T-helper 9 cell (primary cell): Measurements from ENCODE around the gene CAMP.

Experiments
- DNase-seq: peaks from one replicate; pipeline ENCODE4 v3.0.0-alpha.2; 2020

Gene CAMP

GRCh38 chr3:48215019-48215418 is 8.3 kb upstream of the CAMP start:
- DNase-seq: no peak

- no peak for DNase-seq
These were observed 7.8 kb upstream of the CAMP start for GRCh38 chr3:48215466-48215865.

- DNase-seq: no peak
These were observed 7.4 kb upstream of the CAMP start for GRCh38 chr3:48215876-48216275.

- DNase-seq: no peak
These were observed 5.8 kb upstream of the CAMP start for GRCh38 chr3:48217449-48217848.

- no peak for DNase-seq
These were observed 4.8 kb upstream of the CAMP start for GRCh38 chr3:48218537-48218936.

- DNase-seq: no peak
These were observed 3.8 kb upstream of the CAMP start for GRCh38 chr3:48219543-48219942.

GRCh38 chr3:48220746-48221145 is 2.5 kb upstream of the CAMP start:
- DNase-seq: no peak

- no peak for DNase-seq
These were observed 2.3 kb downstream of the CAMP start for GRCh38 chr3:48225587-48225986.

- DNase-seq: no peak
These were observed 3.6 kb downstream of the CAMP start for GRCh38 chr3:48226939-48227338.

GRCh38 chr3:48232232-48232631 is 8.9 kb downstream of the CAMP start:
- DNase-seq: no peak

GRCh38 chr3:48232734-48233133 is 9.4 kb downstream of the CAMP start:
- no peak for DNase-seq

- no peak for DNase-seq
These were observed 10.2 kb downstream of the CAMP start for GRCh38 chr3:48233542-48233941.

GRCh38 chr3:48236531-48236930 is 13.2 kb downstream of the CAMP start:
- no peak for DNase-seq

GRCh38 chr3:48238531-48239085 is 15.3 kb downstream of the CAMP start:
- no peak for DNase-seq

GRCh38 chr3:48240000-48240963 is 17.0 kb downstream of the CAMP start:
- DNase-seq: no peak

GRCh38 chr3:48241796-48242455 is 18.6 kb downstream of the CAMP start:
- DNase-seq: no peak

GRCh38 chr3:48243886-48244285 is 20.6 kb downstream of the CAMP start:
- DNase-seq: no peak

- no peak for DNase-seq
These were observed 21.2 kb downstream of the CAMP start for GRCh38 chr3:48244461-48244860.

GRCh38 chr3:48245136-48245535 is 21.8 kb downstream of the CAMP start:
- no peak for DNase-seq

- no peak for DNase-seq
These were observed 24.1 kb downstream of the CAMP start for GRCh38 chr3:48247401-48247811.

- DNase-seq: no peak
These were observed 25.0 kb downstream of the CAMP start for GRCh38 chr3:48248095-48248850.

GRCh38 chr3:48256557-48256956 is 33.3 kb downstream of the CAMP start:
- no peak for DNase-seq

GRCh38 chr3:48258530-48258929 is 35.2 kb downstream of the CAMP start:
- no peak for DNase-seq
